NCI-H2029 (cell line): ENCODE measurements around the gene SLCO2A1.

Experiments used
- DNase-seq: peaks from one replicate; lab custom pipeline; 2025; lab: John Stamatoyannopoulos, UW

SLCO2A1 gene

DNA sequence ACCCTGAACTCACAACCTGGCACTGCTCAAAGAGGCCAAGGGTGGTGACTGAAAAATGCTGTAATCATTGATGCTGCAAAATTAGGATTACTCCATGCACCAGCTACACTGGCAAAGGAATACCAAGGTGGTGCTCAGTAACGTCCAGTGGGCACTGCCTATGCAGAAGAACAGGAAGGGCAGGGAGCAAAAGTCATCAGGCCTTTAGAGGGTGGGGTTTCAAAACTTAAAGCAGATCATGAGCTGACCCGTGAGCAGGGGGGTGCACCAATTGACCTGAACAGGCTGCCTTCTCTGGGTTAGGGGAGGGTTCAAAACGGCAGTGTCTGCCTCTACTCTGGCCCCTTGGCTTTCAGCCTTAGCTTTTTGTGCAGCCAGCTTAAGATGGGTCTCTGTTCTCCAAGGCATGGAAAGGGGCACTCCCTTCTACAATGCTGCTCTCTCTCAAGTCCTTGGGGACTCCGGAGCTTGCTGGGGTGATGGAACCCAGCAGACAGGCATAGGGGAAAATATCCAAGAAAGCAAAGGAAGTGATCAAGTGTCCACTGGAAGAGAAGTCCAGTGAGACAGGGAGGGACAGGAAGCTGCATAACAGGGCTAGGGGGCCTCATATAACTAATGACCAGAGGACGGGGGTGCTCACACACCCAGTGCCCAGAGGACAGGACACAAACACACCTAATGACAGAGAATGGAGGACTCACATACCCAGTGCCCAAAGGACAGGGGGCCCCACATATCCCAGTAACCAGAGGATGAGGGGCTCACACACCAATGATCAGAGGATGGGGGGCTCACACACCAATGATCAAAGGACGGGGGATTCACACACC, 145.5 kb downstream of the SLCO2A1 start:
- DNase-seq: no peak

GRCh38 chr3:133883641-133884040, 146.1 kb downstream of the SLCO2A1 start:
- no peak for DNase-seq

GRCh38 chr3:133882986-133883586, 146.6 kb downstream of the SLCO2A1 start:
- no peak for DNase-seq

DNA sequence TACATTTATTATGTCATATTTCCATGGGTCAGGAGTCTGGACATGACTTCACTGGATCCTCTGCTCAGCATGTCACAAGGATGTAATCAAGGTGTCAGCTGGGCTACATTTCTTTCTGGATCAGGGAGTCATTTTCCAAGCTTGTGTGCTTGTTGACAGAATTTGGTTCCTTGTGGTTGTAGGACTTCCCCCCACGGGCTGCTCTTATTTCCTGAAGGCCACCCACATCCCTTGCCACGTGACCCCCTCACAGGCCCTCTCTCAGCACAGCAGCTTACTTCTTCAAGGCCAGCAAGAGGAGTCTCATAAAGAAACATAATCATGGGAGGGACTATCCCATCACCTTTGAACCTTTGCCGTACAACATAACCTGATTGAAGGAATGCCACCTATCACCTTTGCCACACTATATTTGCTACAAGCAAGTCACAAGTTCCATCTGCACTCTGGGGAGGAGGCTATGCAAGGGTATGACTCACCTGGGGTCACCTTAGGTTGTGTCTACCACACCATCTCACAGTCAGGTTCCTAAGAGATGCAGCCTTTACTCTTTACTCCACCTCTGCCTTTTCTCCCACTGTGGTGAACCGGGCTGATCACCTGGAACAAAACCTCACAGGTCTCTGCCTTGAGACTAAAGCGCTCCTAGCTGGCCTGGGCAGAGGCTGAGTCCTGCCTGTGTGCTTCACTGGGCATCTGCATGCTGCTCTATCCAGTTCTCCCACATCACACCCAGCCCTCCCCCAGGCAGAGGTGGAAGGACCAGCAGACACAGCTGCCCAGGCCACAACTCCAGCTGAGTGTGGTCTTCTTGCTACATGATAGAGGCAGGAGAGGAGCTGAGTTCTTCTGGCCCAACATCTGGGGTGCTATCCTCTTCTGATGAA, 147.5 kb downstream of the SLCO2A1 start:
- no peak for DNase-seq

- DNase-seq: no peak
Observed at GRCh38 chr3:133881492-133881891, 148.2 kb downstream of the SLCO2A1 start.

DNA sequence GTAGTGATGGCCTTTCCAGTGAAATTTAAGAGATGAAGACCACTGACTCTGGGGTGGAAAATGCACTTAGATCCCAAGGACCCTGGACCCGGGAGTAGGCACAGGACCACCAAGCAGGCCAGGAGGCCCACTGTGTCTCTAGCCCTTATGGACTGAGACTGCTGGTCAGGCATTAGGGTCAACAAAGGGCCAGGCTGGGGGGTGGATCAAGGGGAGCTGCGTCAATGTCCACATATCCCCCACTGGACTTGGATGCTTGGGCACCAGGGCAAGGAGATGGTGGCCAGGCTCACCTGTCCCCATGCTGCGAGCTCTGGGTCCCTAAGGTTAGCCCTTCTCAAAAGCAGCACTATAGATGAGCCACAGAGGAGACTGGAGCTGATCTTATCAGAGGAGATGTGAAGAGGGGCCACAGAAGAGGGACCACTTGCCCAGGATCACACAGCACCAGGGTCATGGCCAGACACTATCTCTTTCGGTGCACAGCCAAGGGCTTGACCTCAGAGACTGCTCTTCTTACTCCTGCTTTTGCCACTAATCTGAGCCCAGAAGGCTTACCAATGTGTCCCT, 148.8 kb downstream of the SLCO2A1 start:
- no peak for DNase-seq

DNA sequence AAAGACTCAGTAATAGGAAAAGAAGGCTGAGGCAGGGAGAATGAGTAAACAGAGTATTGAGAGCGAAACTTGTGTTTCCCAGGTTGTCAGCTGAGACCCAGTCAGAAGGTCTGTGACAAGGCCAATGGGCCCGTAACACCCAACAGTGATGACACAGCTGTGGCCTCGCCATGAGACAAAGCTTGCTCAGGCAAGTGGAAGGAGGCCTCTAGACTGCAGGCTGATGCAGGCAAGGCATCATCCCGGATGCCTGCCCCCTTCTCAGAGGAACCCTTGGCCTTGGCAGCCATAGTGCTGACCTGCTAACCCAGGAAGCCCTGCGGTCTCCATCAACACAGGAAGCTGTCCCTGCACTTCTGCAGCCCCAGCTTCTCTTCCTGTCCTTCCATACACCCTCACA, 149.4 kb downstream of the SLCO2A1 start:
- DNase-seq: no peak

- DNase-seq: no peak
Observed at GRCh38 chr3:133878518-133878917, 151.2 kb downstream of the SLCO2A1 start.
